HG03045 (cell line): ENCODE measurements around the gene EP300.
"Not testable (repeated sequence)": the region's sequence is repeated elsewhere in the genome, so short reads cannot be mapped to it uniquely, and the experiment has no call there.

Source experiments
- ATAC-seq: cut with Tn5 transposase; IDR thresholded peaks from one replicate; pipeline ENCODE4 v1.9.1; 2021; ENCODE audit warnings: mild to moderate bottlenecking, moderate library complexity; ENCODE audit not compliant: unreplicated experiment

EP300 gene

GRCh38 chr22:41146573-41146972, 54.2 kb downstream of the EP300 start:
- no peak for ATAC-seq

DNA sequence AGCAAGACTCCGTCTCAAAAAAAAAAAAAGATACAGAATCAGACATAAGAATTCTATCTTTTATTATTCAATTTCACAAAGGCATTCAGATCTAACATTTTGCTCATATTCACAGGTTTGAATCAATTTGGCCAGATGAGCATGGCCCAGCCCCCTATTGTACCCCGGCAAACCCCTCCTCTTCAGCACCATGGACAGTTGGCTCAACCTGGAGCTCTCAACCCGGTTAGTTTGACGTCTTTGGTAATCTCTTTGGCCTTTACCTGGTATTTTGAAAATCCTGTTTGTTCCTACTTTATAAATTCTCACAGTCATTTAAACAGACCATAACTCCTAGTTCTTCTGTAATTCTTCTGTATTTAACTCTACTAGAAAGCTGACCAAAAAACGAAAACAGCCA, 55.3 kb downstream of the EP300 start:
- no peak for ATAC-seq

DNA sequence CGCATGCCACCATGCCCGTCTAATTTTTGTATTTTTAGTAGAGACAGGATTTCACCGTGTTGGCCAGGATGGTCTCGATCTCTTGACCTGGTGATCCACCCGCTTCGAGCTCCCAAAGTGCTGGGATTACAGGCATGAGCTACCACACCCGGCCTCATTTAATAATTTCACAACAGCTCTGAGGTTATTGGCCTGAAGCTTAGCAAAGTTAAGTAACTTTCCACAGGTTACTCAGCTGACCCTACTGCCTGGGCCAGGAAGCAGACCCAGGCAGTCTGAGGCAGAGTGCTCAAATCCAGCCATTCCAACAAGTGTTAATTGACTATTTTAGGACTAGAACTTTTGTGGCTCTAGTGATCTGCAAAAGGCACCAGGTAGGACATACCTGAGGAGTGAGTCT, 60.5 kb downstream of the EP300 start:
- ATAC-seq: no peak

GRCh38 chr22:41157083-41157482, 64.7 kb downstream of the EP300 start:
- ATAC-seq: no peak

DNA sequence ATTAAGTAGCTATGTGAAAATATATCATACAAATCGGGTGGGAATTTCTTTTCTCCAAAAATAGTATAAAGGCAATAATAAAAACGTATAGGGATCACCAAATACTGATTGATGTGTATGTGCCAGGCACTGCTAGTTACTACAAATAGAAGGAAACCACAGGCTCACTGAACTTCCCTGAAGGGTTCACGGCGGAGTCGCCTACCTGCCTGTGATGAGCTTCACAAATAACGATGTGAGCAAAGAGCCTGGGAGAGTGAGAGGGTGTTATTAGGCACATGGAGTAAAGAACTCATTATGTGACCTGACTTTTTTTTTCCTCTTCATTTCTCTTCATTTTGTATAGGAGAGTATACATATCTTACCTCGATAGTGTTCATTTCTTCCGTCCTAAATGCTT, 76.8 kb downstream of the EP300 start:
- no peak for ATAC-seq

GRCh38 chr22:41171996-41172395, 79.6 kb downstream of the EP300 start:
- no peak for ATAC-seq

DNA sequence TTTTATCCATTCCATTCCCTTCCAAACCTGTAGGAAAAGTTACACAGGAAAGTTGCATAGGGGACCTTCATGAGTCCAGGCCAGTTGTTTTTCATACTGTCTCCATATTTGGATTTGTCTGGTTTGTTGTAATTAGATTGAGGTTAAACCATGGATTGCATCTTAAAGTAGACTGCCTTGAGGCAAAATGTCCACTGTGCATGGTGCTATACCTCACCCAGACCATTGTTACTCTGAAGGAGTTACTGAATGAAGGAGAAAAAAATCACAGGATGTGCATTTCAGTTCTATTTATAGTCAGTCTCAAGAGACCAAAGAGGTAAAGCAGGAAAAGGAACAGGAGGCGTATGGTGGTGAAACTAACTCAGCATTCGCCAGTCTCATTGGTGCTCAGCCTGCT, 83.2 kb downstream of the EP300 start:
- no peak for ATAC-seq

DNA sequence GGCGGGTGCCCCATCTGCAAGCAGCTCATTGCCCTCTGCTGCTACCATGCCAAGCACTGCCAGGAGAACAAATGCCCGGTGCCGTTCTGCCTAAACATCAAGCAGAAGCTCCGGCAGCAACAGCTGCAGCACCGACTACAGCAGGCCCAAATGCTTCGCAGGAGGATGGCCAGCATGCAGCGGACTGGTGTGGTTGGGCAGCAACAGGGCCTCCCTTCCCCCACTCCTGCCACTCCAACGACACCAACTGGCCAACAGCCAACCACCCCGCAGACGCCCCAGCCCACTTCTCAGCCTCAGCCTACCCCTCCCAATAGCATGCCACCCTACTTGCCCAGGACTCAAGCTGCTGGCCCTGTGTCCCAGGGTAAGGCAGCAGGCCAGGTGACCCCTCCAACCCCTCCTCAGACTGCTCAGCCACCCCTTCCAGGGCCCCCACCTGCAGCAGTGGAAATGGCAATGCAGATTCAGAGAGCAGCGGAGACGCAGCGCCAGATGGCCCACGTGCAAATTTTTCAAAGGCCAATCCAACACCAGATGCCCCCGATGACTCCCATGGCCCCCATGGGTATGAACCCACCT, 84.7 kb downstream of the EP300 start:
- ATAC-seq: no peak

GRCh38 chr22:41177622-41178424, 85.4 kb downstream of the EP300 start:
- no peak for ATAC-seq

DNA sequence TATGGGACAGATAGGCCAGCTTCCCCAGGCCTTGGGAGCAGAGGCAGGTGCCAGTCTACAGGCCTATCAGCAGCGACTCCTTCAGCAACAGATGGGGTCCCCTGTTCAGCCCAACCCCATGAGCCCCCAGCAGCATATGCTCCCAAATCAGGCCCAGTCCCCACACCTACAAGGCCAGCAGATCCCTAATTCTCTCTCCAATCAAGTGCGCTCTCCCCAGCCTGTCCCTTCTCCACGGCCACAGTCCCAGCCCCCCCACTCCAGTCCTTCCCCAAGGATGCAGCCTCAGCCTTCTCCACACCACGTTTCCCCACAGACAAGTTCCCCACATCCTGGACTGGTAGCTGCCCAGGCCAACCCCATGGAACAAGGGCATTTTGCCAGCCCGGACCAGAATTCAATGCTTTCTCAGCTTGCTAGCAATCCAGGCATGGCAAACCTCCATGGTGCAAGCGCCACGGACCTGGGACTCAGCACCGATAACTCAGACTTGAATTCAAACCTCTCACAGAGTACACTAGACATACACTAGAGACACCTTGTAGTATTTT, 86.1 kb downstream of the EP300 start:
- no peak for ATAC-seq

- ATAC-seq: not testable (repeated sequence)
Observed at GRCh38 chr22:41180362-41180761, 88.0 kb downstream of the EP300 start.

- no peak for ATAC-seq
Observed at GRCh38 chr22:41180926-41181325, 88.5 kb downstream of the EP300 start.

- ATAC-seq: no peak
Observed at GRCh38 chr22:41181349-41182241, 89.2 kb downstream of the EP300 start.

- ATAC-seq: no peak
Observed at GRCh38 chr22:41184679-41185078, 92.3 kb downstream of the EP300 start.

GRCh38 chr22:41191467-41191866, 99.1 kb downstream of the EP300 start:
- ATAC-seq: no peak

- no peak for ATAC-seq
Observed at GRCh38 chr22:41193829-41194228, 101.4 kb downstream of the EP300 start.

GRCh38 chr22:41197038-41197972, 104.9 kb downstream of the EP300 start:
- peak; percentile 88 for ATAC-seq

DNA sequence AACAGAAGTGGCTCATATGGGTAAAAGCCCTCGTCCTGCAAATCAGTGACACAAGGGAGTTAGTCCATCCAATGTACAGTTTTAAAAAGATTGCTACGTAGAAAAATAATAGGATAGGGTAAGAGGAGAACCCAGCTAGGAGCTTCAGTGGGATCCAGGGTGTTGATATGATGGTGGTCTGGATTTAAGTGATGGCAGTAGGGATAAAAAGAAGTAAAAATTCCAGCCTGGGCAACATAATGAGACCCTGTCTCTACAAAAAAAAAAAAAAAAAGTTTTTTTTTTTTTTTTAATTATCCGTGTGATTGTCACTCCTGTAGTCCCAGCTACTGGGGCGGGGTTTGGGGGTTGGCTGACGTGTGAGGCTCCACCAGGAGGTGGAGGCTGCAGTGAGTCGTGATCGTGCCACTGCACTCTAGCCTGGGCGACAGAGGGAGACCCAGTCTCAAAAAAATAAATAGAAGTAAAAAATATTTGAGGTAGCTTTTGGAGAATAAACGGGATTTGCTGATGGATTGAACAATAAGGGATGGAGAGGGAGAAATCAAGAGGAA, 105.7 kb downstream of the EP300 start:
- ATAC-seq: no peak

GRCh38 chr22:41201141-41201540, 108.7 kb downstream of the EP300 start:
- ATAC-seq: no peak

GRCh38 chr22:41203118-41203517, 110.7 kb downstream of the EP300 start:
- no peak for ATAC-seq
